Progenitor cell of endocrine pancreas (in vitro differentiated cells): ENCODE results near the gene RPS6KL1. TPM values are rescaled to one million over a fixed set of nuclear protein-coding genes. Genes with fewer than 3 reads are reported as not detected.

Experiments
- DNase-seq: peaks from one replicate; pipeline ENCODE4 v3.0.0; 2021; ENCODE audit warnings: low spot score; ENCODE audit not compliant: unreplicated experiment
- H3K27ac Mint-ChIP-seq: 2 replicates; pipeline ENCODE4 v1.8.0; 2021; ENCODE audit warnings: mild to moderate bottlenecking, moderate library complexity, mixed read lengths
- H3K27me3 Mint-ChIP-seq: 2 replicates; pipeline ENCODE4 v1.8.0; 2021; ENCODE audit warnings: mixed read lengths
- H3K36me3 Mint-ChIP-seq: 2 replicates; pipeline ENCODE4 v1.8.0; 2022; ENCODE audit warnings: mixed read lengths; ENCODE audit not compliant: insufficient read depth
- H3K4me1 Mint-ChIP-seq: 2 replicates; pipeline ENCODE4 v1.8.0; 2021; ENCODE audit warnings: low read depth, mixed read lengths
- H3K4me3 Mint-ChIP-seq: 2 replicates; pipeline ENCODE4 v1.8.0; 2021; ENCODE audit warnings: low read depth, mild to moderate bottlenecking, moderate library complexity, mixed read lengths
- H3K9me3 Mint-ChIP-seq: 2 replicates; pipeline ENCODE4 v1.8.0; 2021; ENCODE audit warnings: low read depth, mixed read lengths
- CTCF ChIP-seq: fragments of 200-600 bp; sonication (generic); IDR thresholded peaks from one replicate; pipeline ENCODE4 v1.5.0; 2021; ENCODE audit warnings: antibody characterized with exemption, mild to moderate bottlenecking; ENCODE audit not compliant: unreplicated experiment
- total RNA-seq: library from RNA; stranded (reverse); gene quantifications from 2 replicates; pipeline ENCODE4 v1.2.1, GENCODE V29; 2021

The RPS6KL1 gene
- total RNA-seq, 1 donor from 2014 or later = 3.5 TPM

GRCh38 chr14:74855945-74856344, 67.1 kb downstream of the RPS6KL1 start:
- H3K27me3 Mint-ChIP-seq = no peaks in the 10 kb centered on the region
- peaks cover 2% of the 10 kb centered on the region for H3K4me1 Mint-ChIP-seq
- no peak overlapping the region for H3K4me3 Mint-ChIP-seq
- H3K27ac Mint-ChIP-seq = no peak overlapping the region
- no peak for DNase-seq
- no peaks in the 10 kb centered on the region for H3K9me3 Mint-ChIP-seq
- no peaks in the 10 kb centered on the region for H3K36me3 Mint-ChIP-seq
- TF ChIP-seq CTCF = no peak

- H3K36me3 Mint-ChIP-seq = no peaks in the 10 kb centered on the region
- no peak for TF ChIP-seq CTCF
- no peak for DNase-seq
- H3K27me3 Mint-ChIP-seq = no peaks in the 10 kb centered on the region
- no peak overlapping the region for H3K27ac Mint-ChIP-seq
- H3K4me1 Mint-ChIP-seq = peaks cover 2% of the 10 kb centered on the region
- no peak overlapping the region for H3K4me3 Mint-ChIP-seq
- no peaks in the 10 kb centered on the region for H3K9me3 Mint-ChIP-seq
Measured at GRCh38 chr14:74855021-74855420, 68.0 kb downstream of the RPS6KL1 start.

Other genes starting within 250 kb of the RPS6KL1 start
- 44.0 and 55.1 TPM in 2 replicates for gene AREL1, start 210.2 kb downstream of the RPS6KL1 start, total RNA-seq
- 48.8 and 51.3 TPM in 2 replicates for gene FCF1, start 210.1 kb downstream of the RPS6KL1 start, total RNA-seq
- 119 and 128 TPM in 2 replicates for gene YLPM1, start 159.9 kb downstream of the RPS6KL1 start, total RNA-seq
- gene PROX2, start 47.1 kb downstream of the RPS6KL1 start, total RNA-seq = not detected in 2 replicates
- 89.1 and 97.8 TPM in 2 replicates for gene DLST, start 41.3 kb downstream of the RPS6KL1 start, total RNA-seq
- gene PGF, start 32.3 kb upstream of the RPS6KL1 start, total RNA-seq = 3.5 and 8.2 TPM in 2 replicates
- 36.1 and 36.7 TPM in 2 replicates for gene EIF2B2, start 79.7 kb upstream of the RPS6KL1 start, total RNA-seq
- 30.8 TPM in 2 replicates for gene MLH3, start 128.2 kb upstream of the RPS6KL1 start, total RNA-seq
- 19.9 and 21.2 TPM in 2 replicates for gene ACYP1, start 140.8 kb upstream of the RPS6KL1 start, total RNA-seq
- 4.8 and 7.5 TPM in 2 replicates for gene ZC2HC1C, start 146.4 kb upstream of the RPS6KL1 start, total RNA-seq
- gene NEK9, start 203.8 kb upstream of the RPS6KL1 start, total RNA-seq = 97.1 and 100 TPM in 2 replicates